H1 (cell line): Measurements from ENCODE around the gene PRCD. TPM values are rescaled to one million over a fixed set of nuclear protein-coding genes. Genes with fewer than 3 reads are reported as not detected.

Source experiments
- ASH2L ChIP-seq: fragments of 200-600, 300-600 bp; sonication (generic); IDR thresholded peaks from one replicate; pipeline ENCODE4 v1.7.1; 2017; ENCODE audit warnings: low read length
- CBX5 ChIP-seq: fragments of 300-800, 300-1000 bp; sonication (generic); IDR thresholded peaks from 2 replicates; pipeline ENCODE4 v1.7.1; 2016; ENCODE audit warnings: antibody characterized with exemption, low read length, low read depth
- CHD2 ChIP-seq: IDR thresholded peaks from 2 replicates; pipeline ENCODE4 v1.6.1; 2012; ENCODE audit warnings: low read length, improper control_type of control experiment
- CTBP2 ChIP-seq: IDR thresholded peaks from 2 replicates; pipeline ENCODE4 v1.7.0; 2011; ENCODE audit warnings: borderline replicate concordance, mild to moderate bottlenecking, moderate library complexity, mixed read lengths, low read length; ENCODE audit not compliant: insufficient read depth, insufficient read length
- GABPA ChIP-seq: IDR thresholded peaks from 2 replicates; pipeline ENCODE4 v1.6.1; 2011; ENCODE audit warnings: mild to moderate bottlenecking, low read length, moderate library complexity, borderline replicate concordance; ENCODE audit not compliant: insufficient read depth
- GTF2F1 ChIP-seq: IDR thresholded peaks from 2 replicates; pipeline ENCODE4 v1.6.1; 2012; ENCODE audit warnings: low read depth, low read length, improper control_type of control experiment, borderline replicate concordance
- HDAC6 ChIP-seq: IDR thresholded peaks from one replicate; pipeline ENCODE4 v1.7.1; 2012; ENCODE audit warnings: low read depth, mild to moderate bottlenecking, inconsistent platforms, low read length, moderate library complexity
- POLR2AphosphoS5 ChIP-seq: IDR thresholded peaks from 2 replicates; pipeline ENCODE4 v1.6.1; 2011; ENCODE audit warnings: low read depth, low read length
- RFX5 ChIP-seq: IDR thresholded peaks from 2 replicates; pipeline ENCODE4 v1.6.1; 2011; ENCODE audit warnings: low read depth, low read length, improper control_type of control experiment, borderline replicate concordance
- RXRA ChIP-seq: IDR thresholded peaks from 2 replicates; pipeline ENCODE4 v1.6.1; 2011; ENCODE audit warnings: low read depth, mild to moderate bottlenecking, low read length, moderate library complexity; ENCODE audit not compliant: insufficient read depth
- SAP30 ChIP-seq: fragments of 300-600 bp; sonication (generic); IDR thresholded peaks from 2 replicates; pipeline ENCODE4 v1.7.1; 2012; ENCODE audit warnings: low read length, moderate library complexity, mild to moderate bottlenecking, inconsistent platforms; ENCODE audit not compliant: insufficient read depth, insufficient replicate concordance
- SIN3A ChIP-seq, 2 experiments: IDR thresholded peaks in 1 of 2; conservative IDR thresholded peaks in 1 of 2; 2 replicates each; pipeline ENCODE4 v1.6.1; 2011 to 2012; ENCODE audit warnings: low read length in 2 of 2, improper control_type of control experiment in 1 of 2, low read depth in 1 of 2, mild to moderate bottlenecking in 1 of 2
- SP1 ChIP-seq: IDR thresholded peaks from 2 replicates; pipeline ENCODE4 v1.6.1; 2011; ENCODE audit warnings: low read depth, low read length
- TAF1 ChIP-seq: IDR thresholded peaks from 2 replicates; pipeline ENCODE4 v1.6.1; 2011; ENCODE audit warnings: mild to moderate bottlenecking, low read depth, low read length
- TAF7 ChIP-seq: optimal IDR thresholded peaks from 2 replicates; pipeline ENCODE3; 2011; ENCODE audit warnings: low read depth, mild to moderate bottlenecking, inconsistent platforms, low read length, moderate library complexity, borderline replicate concordance
- polyA plus RNA-seq, 7 experiments: library from polyadenylated mRNA; depleted of rRNA in 3 of 7; stranded (reverse) in 5 of 7; unstranded in 2 of 7; fragments of >200 nt in 5 of 7; fragments of 200-250 nt in 2 of 7; gene quantifications; 1 replicate in 5 of 7; 2 replicates in 1 of 7; 4 replicates in 1 of 7; pipeline versions ENCODE4 v1.2.1 to v1.2.3, GENCODE V29; 2011 to 2013; ENCODE audit warnings: missing spikeins in 2 of 7, mixed read lengths in 2 of 7
- total RNA-seq: library from RNA; stranded (reverse); fragmentation: NEBNext Ultra II Directional; extraction: Animal tissue kit (Norgen Biotek cat#: 25700); gene quantifications from 2 replicates; pipeline ENCODE4 v1.2.1, GENCODE V29; 2021
- TF ChIP-seq, protein P1 (sequence below): IDR thresholded peaks from 2 replicates; pipeline ENCODE4 v1.6.1; 2012; ENCODE audit warnings: low read length, inconsistent platforms
- TF ChIP-seq, protein P2 (sequence below): IDR thresholded peaks from 2 replicates; pipeline ENCODE4 v1.6.1; 2012; ENCODE audit warnings: inconsistent platforms
- TF ChIP-seq, protein P3 (sequence below): IDR thresholded peaks from 2 replicates; pipeline ENCODE4 v1.6.1; 2011; ENCODE audit warnings: low read length, improper control_type of control experiment

Gene PRCD
- total and polyA plus RNA-seq, 2 of the 8 experiments (the other 6 are each of a cell fraction or from before 2014, with no cell fraction given): 0.77 to 2.1 TPM

- TF ChIP-seq, protein P1, sequence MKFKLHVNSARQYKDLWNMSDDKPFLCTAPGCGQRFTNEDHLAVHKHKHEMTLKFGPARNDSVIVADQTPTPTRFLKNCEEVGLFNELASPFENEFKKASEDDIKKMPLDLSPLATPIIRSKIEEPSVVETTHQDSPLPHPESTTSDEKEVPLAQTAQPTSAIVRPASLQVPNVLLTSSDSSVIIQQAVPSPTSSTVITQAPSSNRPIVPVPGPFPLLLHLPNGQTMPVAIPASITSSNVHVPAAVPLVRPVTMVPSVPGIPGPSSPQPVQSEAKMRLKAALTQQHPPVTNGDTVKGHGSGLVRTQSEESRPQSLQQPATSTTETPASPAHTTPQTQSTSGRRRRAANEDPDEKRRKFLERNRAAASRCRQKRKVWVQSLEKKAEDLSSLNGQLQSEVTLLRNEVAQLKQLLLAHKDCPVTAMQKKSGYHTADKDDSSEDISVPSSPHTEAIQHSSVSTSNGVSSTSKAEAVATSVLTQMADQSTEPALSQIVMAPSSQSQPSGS: peak; percentile 100
- peak; percentile 59 for TF ChIP-seq SAP30
- 0 out of 2 replicates have a peak, but pooled peaks have one; percentile 17 for TF ChIP-seq CHD2
- TF ChIP-seq POLR2AphosphoS5: no peak
- TF ChIP-seq SP1: peak; percentile 38; the same call in 1 of the 2 replicates
- TF ChIP-seq GABPA: peak; percentile 12; the same call in 1 of the 2 replicates
- 0 out of 4 replicates have a peak, but pooled peaks of 1 of the 2 experiments have one; percentile 32 for TF ChIP-seq SIN3A (conservative IDR thresholded peaks at IDR 0.05 in 1 of 2, IDR thresholded peaks at IDR 0.05 in 1 of 2; ENCODE audit: low read depth in 1 of 2, low read length in 2 of 2)
- TF ChIP-seq TAF1: no peak
- TF ChIP-seq, protein P2, sequence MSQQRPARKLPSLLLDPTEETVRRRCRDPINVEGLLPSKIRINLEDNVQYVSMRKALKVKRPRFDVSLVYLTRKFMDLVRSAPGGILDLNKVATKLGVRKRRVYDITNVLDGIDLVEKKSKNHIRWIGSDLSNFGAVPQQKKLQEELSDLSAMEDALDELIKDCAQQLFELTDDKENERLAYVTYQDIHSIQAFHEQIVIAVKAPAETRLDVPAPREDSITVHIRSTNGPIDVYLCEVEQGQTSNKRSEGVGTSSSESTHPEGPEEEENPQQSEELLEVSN: peak; percentile 80
- peak; percentile 42 for TF ChIP-seq CTBP2
- TF ChIP-seq RXRA: no peak
- TF ChIP-seq TAF7: no peak
- TF ChIP-seq CBX5: no peak
- TF ChIP-seq, protein P3, sequence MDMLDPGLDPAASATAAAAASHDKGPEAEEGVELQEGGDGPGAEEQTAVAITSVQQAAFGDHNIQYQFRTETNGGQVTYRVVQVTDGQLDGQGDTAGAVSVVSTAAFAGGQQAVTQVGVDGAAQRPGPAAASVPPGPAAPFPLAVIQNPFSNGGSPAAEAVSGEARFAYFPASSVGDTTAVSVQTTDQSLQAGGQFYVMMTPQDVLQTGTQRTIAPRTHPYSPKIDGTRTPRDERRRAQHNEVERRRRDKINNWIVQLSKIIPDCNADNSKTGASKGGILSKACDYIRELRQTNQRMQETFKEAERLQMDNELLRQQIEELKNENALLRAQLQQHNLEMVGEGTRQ: no peak
- TF ChIP-seq RFX5: 0 out of 2 replicates have a peak, but pooled peaks have one; percentile 27
- no peak for TF ChIP-seq HDAC6
- peak; percentile 35 for TF ChIP-seq ASH2L
- no peak for TF ChIP-seq GTF2F1
These were observed 797 bp downstream of the PRCD start (continued) for GRCh38 chr17:76540381-76541300.
